ENCODE data around the gene CCL25.
"Not testable (repeated sequence)": the region's sequence is repeated elsewhere in the genome, so short reads cannot be mapped to it uniquely, and the experiment has no call there.

The CCL25 gene, protein sequence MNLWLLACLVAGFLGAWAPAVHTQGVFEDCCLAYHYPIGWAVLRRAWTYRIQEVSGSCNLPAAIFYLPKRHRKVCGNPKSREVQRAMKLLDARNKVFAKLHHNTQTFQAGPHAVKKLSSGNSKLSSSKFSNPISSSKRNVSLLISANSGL

DNA sequence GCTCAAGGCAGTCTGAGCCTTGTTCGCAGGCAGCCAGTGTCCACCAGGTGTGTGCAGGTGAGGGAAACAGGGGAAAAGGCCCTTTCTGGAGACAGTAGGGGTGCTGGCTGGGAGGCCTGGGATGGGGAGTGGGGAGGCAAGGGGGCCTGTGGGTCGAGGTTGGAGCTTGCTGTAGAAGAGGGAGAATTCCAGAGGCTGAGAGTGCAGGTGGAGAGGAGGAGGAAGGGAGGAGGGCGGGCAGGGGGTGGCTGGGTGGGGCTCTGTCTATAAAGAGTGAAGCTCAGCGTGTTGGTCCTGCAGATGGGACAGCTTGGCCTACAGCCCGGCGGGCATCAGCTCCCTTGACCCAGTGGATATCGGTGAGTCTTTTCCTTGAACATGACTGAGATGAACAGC lies at the start of gene CCL25:
Gene CCL25, plus strand, starts transcription at position 297 of the 396 bp plus-strand sequence. CDS start 290 bp downstream, outside the sequence.
- DNase-seq, result no peak

DNA sequence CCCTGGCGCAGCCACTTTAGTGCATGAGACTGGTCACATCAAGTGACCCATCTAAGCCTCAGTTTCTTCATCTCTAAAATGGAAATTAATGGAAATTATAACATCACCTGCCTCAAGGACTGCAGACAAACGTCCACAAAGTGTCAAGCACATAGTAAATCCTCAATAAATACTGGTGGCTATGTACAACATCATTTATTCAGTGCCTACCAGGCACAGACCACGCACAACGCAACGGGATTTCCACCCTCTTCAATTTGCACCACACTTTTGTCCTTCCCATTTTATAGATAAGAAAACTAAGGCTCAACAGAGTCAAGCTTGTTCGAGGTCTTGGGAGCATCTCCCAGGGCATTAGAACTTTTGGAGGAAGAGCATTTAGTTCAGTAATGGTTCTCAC lies 48.6 kb upstream of the CCL25 start:
- DNase-seq, result no peak

- DNase-seq, result peak; percentile 49 to 52
These were observed 47.6 kb upstream of the CCL25 start for GRCh38 chr19:8004723-8005513.

DNA sequence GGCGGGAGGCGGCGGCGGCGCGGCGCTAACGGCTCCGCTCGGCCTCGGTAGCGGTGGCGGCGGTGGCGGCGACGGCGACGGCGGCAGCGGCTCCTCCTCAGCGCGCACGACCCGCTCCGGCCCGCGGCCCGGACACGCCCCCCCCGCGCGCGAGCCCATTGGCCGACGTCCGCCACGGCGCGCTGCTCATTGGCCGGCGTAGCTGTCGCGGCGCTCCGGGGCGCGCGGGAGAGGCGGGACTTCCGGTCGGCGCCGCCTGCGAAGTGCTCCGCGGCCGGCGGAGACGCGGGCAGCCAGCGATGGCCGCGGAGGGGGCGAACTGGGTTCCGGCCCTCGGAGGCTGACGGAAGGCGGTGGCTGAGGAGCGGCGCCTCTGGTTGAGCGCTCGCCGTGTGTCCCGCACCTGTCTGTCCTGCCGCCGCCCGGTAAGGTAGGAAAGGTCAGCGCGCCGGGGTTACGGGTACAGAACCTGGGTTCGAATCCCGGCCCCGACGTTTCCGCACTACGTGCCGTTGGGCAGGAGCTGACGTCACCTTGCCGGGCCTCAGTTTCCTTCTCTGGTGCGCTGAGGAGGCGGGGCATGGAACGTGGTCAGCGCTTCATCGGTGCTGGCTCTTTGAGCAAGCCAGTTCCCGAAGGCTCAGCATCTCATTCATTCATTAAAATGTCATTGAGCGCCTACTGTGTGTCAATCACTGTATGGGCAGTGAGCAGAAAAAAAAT lies 46.9 kb upstream of the CCL25 start, which contains the start of gene ELAVL1:
Gene ELAVL1, minus strand, starts transcription at position 108 of the 723 bp plus-strand sequence. CDS start 13,826 bp downstream, outside the sequence.
- peak; percentile 89 to 93 for DNase-seq

- DNase-seq, result peak; percentile 32 to 43
These were observed 34.8 kb upstream of the CCL25 start for GRCh38 chr19:8017808-8018207.

- no peak for DNase-seq
These were observed 31.9 kb upstream of the CCL25 start for GRCh38 chr19:8020681-8021080.

DNA sequence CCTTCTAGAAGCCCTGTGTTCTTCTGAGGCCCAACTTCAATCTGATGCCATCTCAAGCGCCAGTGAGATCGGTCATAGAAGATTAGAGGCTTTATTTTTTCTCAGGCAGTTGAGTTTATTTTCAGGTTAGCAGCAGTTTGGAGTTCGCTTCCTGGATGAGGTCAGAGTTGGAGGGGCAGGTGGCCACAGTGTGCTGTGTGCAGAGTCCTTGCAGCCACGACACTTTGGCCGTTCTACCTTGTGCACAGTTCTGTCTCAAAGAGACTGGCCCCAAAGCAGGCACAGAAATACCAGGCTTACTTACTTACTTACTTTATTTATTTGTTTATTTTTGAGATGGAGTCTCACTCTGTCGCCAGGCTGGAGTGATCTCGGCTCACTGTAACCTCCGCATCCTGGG lies 31.2 kb upstream of the CCL25 start:
- no peak for DNase-seq

- no peak for DNase-seq
These were observed 30.3 kb upstream of the CCL25 start for GRCh38 chr19:8022275-8022674.

DNA sequence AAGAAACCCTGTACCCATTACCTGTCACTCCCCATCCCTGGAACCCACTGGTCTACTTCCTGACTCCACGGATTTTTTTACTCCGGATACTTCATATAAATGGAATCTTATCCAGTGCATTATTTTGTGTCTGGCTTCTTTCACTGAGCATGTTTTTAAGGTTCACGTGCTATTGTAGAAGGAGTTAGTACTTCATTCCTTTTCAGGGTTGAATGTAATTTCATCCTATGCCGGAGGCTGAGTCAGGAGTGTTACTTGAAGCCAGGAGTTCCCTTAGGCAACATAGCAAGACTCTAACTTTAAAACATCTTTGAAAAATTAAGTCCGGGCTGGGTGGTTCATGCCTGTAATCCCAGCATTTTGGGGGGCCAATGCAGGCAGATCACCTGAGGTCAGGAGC lies 29.2 kb upstream of the CCL25 start:
- DNase-seq, result no peak

GRCh38 chr19:8024256-8024655 lies 28.3 kb upstream of the CCL25 start:
- not testable (repeated sequence) for DNase-seq

DNA sequence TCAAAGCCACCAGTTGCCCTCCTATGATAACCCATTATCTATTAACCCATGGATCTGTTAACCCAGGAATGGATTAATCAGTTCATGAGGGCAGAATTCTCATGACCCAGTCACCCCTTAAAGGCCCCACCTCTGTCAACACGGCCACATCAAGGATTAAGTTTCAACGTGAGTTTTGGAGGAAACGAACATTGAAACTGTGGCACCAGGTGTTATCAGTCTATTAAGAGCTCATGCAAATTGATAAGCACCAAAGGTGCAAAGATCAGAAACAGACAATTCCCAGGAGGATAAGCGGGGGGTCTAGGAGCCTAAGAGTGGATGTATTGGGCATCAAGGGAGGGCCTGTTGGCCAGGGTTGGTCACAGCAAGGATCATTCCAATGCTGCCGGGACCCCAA lies 27.2 kb upstream of the CCL25 start:
- no peak for DNase-seq

GRCh38 chr19:8028951-8029491 lies 23.5 kb upstream of the CCL25 start:
- DNase-seq, result no peak

DNA sequence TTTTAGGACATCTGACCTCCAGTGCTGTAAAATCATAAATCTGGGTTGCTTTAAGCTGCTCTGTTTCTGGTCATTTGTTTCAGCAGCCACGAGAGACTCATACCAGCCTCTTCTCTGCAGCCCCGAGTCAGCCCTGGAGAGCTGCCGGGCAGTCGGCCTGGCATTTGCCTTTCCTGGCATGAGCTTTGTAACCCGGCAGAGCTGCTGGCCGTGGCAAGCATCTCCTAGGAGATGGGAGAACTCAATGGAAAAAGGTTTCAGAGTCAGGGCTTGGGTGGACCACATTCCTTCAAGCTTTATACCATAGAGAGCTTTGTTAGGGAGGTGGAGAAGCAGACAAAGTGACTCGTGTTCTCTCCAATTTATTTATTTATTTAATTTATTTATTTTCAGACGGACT lies 21.6 kb upstream of the CCL25 start:
- DNase-seq, result no peak

DNA sequence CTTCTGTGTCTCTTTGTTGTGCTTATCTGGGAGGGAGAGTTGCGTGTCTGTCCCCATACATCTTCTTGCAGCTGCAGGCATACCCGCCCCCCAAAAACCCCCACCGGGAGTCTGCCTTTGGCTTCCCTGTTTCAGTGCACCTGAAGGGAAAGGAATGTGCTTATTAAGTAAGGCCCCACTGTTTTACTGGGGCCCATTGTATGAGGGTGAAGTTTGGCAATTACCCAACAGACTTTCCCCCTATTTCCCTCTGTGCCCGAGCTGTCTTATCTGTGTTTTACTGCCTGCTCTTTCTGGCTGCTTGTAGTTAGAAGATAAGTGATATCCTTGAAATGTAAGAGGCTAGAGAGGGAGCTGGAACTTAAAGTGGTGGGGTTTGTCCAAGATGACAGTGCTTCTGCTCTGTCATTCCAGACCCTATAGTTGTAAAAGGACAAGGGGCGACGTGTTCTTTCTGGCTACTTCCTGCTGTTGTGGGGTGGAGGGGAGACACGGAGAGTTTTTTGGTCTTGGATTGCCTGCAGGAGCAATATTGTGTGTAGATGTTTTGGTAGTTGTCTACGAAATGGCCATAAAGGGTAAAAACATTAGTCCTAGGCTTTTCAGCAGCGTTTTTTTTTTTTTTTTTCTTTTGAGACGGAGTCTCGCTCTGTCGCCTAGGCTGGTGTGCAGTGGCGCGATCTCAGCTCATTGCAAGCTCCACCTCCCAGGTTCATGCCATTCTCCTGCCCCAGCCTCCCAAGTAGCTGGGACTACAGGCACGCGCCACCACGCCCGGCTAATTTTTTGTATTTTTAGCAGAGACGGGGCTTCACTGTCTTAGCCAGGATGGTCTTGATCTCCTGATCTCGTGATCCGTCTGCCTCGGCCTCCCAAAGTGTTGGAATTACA lies 19.0 kb upstream of the CCL25 start:
- not testable (repeated sequence) for DNase-seq

DNA sequence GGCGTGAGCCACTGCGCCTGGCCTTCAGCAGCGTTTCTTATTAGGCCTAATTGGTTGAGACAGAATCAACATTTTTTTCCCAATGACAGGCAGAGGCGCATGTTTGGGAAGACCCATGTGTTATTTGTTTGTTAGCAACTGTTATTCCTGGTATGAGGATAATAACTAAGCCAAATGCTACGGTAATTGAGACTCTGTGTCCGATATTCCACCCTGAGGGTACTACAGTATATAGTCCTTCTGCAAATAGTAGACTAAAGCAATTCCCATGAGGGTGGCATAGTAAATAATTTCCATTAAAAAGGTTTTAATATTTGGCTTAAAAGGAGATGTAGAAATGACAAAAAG lies 18.4 kb upstream of the CCL25 start:
- DNase-seq, result no peak

GRCh38 chr19:8036434-8037099 lies 16.0 kb upstream of the CCL25 start:
- DNase-seq, result no peak

DNA sequence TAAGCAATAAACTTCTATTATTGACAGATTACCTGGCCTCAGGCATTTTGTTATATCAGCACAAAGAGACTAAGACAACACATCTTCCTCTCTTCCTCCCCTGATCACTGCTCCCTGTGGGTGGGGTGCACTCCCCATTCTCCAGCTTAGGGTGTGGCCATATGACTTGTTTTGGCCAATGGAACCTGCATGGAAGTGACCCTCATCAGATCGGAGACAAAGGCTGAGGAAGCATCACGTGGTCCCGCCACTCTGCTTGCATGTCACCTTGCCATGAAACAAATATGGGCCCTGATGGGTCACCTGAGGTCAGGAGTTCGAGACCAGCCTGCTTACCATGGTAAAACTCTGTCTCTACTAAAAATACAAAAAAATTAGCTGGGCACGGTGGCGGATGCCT lies 13.7 kb upstream of the CCL25 start:
- no peak for DNase-seq

GRCh38 chr19:8039231-8039630 lies 13.3 kb upstream of the CCL25 start:
- DNase-seq, result no peak

DNA sequence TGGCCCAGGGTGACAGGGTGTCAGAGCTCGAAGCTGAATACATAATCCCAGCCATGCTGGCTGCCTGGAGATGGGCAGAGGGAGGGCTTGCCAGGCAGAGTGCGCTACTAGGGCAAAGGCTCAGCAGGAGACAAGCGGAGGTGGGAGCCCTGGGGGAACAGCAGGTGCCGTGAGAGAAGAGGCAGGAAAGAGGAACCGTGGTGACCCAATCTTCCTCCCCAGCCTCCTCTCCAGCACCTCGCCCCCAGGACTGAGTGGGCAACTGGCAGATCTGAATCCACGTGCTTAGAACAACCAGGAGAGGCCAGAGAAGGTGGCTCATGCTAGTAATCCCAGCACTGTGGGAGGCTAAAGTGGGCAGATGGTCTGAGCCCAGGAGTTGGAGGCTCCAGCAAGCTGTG lies 11.0 kb upstream of the CCL25 start:
- DNase-seq, result no peak

- no peak for DNase-seq
These were observed 9.7 kb upstream of the CCL25 start for GRCh38 chr19:8042900-8043299.

DNA sequence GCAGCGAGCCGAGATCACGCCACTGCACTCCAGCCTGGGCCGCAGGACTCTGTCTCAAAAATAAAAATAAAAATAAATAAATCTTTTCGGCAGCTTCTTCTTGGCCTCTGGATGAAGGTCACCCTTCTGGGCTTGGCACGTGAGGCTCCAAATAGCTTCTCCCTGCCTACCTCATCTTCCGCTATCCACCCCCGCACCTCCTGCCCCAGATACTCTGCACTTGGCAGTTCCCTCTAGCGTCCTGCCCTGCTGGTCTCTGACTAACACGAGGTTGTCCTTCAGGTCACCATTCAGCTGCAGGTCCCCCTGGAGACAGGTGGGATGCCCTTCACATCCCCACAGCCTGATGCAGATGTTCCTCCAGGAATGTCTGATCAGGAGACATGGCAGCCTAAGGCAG lies 8.5 kb upstream of the CCL25 start:
- DNase-seq, result no peak

All from activated T-cell treated with anti-CD3 and anti-CD28 coated beads, Interleukin-2, amount 50 U/mL, for 48 hours (primary cell).